ENCODE results near the gene LCN12. TPM values are rescaled to one million over a fixed set of nuclear protein-coding genes. Genes with fewer than 3 reads are reported as not detected.

LCN12 gene
- total RNA-seq, 1 donor from 2014 or later, result not detected

DNA sequence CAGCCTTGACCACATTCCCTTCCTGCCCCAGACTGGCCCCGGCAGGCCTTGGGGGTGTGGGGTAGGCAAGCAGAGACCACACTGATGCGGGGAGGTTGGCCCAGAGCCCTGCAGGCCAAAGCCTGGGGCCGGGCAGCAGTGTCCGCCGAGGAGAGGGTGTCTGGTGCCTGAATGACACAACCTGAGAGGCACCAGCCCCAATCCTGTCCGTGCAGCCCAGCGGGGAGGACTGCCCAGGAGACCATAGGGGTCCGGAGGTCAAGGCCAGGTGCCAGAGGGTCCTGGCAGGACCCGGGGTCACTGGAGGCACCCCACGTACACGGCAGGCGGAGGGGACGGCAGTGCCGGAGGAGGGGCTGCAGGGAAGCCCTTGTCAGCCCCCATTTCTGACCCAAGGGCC is 19.7 kb downstream of the LCN12 start:
- H3K4me3 ChIP-seq, result no peak overlapping the region
- H3K9me3 ChIP-seq, result no peaks in the 10 kb centered on the region
- DNase-seq (ENCODE audit: low spot score in 2 of 2), result no peak
- H3K27me3 ChIP-seq, result no peaks in the 10 kb centered on the region
- no peaks in the 10 kb centered on the region for H3K4me1 ChIP-seq
- TF ChIP-seq, protein P1, sequence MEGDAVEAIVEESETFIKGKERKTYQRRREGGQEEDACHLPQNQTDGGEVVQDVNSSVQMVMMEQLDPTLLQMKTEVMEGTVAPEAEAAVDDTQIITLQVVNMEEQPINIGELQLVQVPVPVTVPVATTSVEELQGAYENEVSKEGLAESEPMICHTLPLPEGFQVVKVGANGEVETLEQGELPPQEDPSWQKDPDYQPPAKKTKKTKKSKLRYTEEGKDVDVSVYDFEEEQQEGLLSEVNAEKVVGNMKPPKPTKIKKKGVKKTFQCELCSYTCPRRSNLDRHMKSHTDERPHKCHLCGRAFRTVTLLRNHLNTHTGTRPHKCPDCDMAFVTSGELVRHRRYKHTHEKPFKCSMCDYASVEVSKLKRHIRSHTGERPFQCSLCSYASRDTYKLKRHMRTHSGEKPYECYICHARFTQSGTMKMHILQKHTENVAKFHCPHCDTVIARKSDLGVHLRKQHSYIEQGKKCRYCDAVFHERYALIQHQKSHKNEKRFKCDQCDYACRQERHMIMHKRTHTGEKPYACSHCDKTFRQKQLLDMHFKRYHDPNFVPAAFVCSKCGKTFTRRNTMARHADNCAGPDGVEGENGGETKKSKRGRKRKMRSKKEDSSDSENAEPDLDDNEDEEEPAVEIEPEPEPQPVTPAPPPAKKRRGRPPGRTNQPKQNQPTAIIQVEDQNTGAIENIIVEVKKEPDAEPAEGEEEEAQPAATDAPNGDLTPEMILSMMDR (IDR thresholded peaks at IDR 0.05), result no peak
- H3K36me3 ChIP-seq, result no peaks in the 10 kb centered on the region
- intact Hi-C loops (cut with DNase I), result no loop called here
- H3K27ac ChIP-seq, result no peak overlapping the region

DNA sequence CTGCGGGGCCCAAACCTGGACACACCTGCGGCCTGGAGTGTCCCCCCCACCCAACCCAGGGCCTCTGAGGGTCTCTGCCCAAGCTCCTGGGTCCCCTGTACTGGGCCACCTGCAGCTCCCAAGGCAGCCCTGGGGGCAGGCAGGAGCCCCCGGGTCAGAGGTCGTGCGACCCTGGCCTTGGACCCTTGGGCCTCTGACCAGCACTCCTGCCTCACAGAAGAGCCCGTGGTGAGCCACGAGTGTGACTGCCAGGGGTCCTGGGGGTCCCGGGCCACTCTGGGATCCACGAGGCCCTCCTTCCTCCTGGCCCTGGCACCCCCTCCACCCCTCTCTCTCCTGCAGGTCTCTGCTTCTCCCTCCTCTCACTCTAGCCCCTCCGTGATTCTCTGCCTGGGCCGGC is 20.3 kb downstream of the LCN12 start:
- intact Hi-C loops (cut with DNase I), result no loop called here
- no peaks in the 10 kb centered on the region for H3K36me3 ChIP-seq
- DNase-seq (ENCODE audit: low spot score in 2 of 2), result no peak
- no peaks in the 10 kb centered on the region for H3K4me1 ChIP-seq
- no peak overlapping the region for H3K27ac ChIP-seq
- TF ChIP-seq, protein P1 (IDR thresholded peaks at IDR 0.05), result no peak
- no peaks in the 10 kb centered on the region for H3K9me3 ChIP-seq
- H3K27me3 ChIP-seq, result no peaks in the 10 kb centered on the region
- no peak overlapping the region for H3K4me3 ChIP-seq

DNA sequence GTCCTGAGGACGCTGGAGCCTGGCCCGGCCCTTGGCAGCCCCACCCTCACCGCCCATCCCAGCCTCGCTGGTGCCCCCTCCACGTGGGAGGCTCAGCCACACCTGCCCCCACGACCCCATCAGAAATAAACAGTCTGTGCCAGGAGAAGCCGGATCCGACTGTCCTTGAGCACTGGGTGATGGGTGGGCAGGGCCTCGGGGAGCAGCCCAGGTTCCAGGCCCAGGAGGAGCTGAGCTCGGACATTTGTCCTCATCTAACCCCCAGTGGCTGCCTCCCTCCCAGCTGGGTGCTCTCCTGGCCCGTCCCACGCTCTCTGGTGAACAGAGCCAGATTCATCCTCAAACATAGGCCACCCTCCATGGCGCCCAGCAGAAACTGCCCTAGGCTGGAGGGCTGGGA is 20.7 kb downstream of the LCN12 start:
- Histone ChIP-seq H3K9me3 (no peaks in the 10 kb centered on the region), H3K27me3 (no peaks in the 10 kb centered on the region), H3K4me1 (peaks cover 3% of the 10 kb centered on the region in 2 donors), H3K36me3 (no peaks in the 10 kb centered on the region), H3K4me3 (no peak overlapping the region), H3K27ac (no peak overlapping the region)
- intact Hi-C loops (cut with DNase I), result no loop called here
- DNase-seq (ENCODE audit: low spot score in 2 of 2), result no peak
- TF ChIP-seq, protein P1 (IDR thresholded peaks at IDR 0.05), result no peak

DNA sequence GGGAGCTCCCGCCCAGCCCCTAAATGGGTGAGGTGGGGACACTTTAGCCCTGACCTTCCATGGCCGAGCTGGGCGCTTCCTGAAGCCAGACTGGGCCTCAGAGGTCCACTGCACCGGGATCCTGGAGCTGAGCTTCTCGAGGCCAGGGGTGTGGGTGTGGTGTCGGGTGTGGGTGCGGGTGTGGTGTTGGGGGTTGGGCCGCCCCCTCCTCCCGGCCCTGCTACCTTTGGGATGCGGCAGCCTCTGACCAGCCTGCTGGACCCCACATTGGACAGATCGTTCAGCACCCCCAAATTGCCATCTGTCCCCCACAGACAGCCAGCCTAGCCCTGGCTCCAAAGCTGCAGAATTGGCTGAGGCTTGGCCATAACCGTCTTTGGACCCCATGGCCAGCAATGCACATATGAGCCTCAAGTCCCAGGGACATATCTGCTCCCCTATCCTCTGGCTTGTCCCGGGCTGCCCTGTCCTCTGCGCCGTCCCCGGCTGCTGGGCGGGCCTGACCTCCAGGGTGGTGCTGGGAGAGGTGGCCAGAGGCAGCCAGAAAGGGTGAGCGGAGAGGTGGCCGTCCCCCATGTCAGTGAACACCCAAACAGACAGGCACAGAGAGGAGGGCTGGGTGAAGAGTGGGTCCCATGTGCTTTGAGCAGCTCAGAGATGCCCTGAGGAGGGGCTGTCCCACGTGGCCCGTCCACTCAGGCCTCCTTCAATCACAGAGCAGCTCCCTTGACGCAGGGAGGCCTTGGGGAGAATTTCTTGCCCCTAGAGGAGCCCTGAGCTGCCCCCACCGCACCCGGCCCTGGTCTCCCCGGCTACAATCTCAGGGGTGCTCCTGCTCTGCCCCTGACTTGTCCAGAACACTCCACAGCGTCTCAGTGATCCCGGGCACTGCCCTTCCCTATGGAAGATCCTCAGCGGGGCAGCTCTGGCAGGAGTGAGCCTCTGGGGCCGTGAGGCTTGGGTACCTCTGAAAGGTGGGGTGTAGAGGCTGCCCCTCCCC is 21.8 kb downstream of the LCN12 start:
- H3K36me3 ChIP-seq, result no peaks in the 10 kb centered on the region
- intact Hi-C loops (cut with DNase I), result no loop called here
- H3K27ac ChIP-seq, result no peak overlapping the region

DNA sequence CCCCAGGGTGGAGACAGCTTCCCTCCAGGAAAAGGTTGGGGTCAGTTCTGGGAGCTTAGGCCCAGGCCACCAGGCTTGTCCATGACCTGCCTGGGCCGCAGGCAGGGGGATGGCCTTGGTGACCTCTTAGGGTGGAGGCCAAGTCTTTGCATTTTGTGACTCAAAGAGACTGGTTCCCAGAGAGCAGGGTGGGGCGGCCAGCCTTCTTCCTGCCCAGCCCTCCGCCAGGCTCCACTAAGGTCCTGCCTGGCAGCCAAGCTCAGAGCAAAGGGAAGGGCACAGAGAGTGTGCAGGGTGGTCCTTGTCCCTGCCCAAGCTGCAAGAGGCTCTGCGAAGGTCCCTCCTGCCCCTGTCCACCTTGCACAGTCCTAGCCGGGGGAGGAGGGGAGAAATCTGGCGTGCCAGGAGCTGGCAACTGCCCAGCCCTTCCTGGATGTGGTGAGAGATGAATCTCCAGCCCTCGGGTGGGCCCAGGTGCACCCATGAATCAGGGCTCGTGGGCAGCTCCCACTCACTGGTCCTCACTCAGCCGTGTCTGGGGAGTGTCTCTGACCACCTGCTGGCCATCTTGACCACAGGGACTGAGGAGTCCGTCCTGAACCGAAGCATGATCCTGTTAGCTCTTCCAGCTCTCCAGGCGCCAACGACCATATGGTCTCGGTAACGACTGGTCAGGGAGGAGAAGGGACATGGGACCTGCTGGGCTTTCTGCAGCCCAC is 22.9 kb downstream of the LCN12 start:
- no peak for DNase-seq (ENCODE audit: low spot score in 2 of 2)
- H3K4me3 ChIP-seq, result no peak overlapping the region
- intact Hi-C loops (cut with DNase I), result no loop called here
- H3K36me3 ChIP-seq, result no peaks in the 10 kb centered on the region
- H3K9me3 ChIP-seq, result no peaks in the 10 kb centered on the region
- H3K27ac ChIP-seq, result no peak overlapping the region
- H3K27me3 ChIP-seq, result no peaks in the 10 kb centered on the region
- TF ChIP-seq, protein P1 (IDR thresholded peaks at IDR 0.05), result no peak
- peaks cover 7 to 8% of the 10 kb centered on the region in 2 donors for H3K4me1 ChIP-seq

More for the DNA sequence above, 21.8 kb downstream of the LCN12 start:
- TF ChIP-seq, protein P1 (IDR thresholded peaks at IDR 0.05), result no peak
- H3K27me3 ChIP-seq, result no peaks in the 10 kb centered on the region
- DNase-seq (ENCODE audit: low spot score in 2 of 2), result no peak
- peaks cover 7 to 8% of the 10 kb centered on the region in 2 donors for H3K4me1 ChIP-seq
- H3K4me3 ChIP-seq, result no peak overlapping the region
- no peaks in the 10 kb centered on the region for H3K9me3 ChIP-seq

All from ascending aorta (tissue), 2 donors.